Measurements from ENCODE around the gene THBS2.
"Not testable (repeated sequence)": the region's sequence is repeated elsewhere in the genome, so short reads cannot be mapped to it uniquely, and the experiment has no call there.

The THBS2 gene

DNA sequence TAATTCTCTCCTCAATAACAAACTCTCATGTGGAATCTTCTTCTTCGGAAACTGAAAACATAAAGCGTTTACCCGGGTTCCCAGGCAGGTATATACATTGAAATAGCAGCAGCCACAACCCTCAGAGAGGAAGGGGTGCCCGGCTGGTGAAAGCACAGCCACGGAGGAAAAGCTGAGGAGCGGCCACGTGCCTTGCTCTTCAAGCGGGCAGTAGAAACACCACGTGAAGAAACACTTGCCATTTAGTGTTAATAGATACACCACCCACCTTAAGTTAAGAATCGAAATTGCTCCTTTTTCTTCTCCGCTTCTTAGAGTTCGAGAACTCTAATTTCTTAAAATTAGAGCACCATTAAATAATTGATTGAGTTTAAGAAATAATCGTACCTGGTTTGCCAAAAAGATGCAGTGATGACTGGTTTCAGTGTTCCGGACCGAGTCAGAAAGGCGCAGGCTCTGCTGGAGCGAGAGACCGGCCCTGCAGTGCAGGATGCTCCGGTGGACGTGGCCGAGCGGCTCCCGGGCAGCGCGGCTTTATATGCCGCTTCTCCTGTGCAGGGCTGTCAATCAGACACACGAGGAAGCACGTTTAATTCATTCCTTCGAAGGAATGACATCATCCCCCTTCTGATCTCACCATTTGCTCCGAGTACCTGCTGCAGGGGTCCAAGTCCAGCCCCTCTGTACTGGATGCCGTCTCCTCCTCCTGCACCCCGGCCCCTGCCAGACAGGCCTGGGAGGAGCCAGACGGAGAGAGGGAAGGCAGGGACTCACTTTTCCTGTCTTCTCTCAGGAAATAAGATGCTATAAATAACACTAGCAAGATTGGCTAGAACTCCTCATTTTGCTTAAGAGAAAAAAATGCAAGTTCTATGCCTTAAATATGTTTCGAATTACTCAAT is at the start of gene THBS2:
TSS of gene THBS2 (minus strand) at position 510 of the 902 bp plus-strand sequence. CDS start 3,062 bp downstream, outside the sequence.
- DNase-seq = no peak

DNA sequence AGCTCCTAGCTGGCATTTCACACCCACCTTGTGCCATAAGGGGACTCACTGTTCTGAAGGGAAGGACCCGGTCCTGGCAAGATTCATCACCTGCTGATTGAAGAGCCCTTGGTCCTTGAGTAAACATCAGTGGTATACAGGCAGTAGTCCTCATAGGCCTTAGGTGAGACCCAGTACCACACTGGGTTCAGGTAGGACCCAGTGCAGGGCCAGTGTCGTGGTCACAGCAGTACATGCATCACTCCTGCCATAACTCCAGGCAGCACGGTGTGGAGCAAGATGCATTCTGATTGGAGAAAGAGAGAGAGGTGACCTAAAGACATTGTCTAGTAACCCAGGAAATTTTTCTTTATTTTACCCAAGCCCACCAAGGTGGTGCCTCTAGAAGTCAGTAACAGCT is 49.1 kb upstream of the THBS2 start:
- DNase-seq = no peak

DNA sequence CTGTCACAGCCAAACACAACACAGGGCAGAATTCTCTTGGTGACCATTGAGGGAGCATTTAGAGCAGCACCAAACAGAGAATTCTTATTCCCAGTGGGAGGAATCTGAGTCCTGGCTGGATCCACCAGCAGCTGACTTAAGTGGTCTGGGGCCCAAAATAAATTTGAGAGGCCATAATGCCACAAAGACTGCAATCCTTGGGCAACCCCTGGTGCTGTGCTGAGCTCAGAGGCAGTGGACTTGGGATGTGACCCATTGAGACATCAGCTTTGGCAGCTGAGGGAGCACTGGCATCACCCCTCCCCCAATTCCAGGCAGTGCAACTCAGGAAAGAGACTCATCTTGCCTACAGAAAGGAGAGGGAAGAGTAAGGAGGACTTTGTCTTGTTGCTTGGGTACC is 48.6 kb upstream of the THBS2 start:
- DNase-seq = no peak

DNA sequence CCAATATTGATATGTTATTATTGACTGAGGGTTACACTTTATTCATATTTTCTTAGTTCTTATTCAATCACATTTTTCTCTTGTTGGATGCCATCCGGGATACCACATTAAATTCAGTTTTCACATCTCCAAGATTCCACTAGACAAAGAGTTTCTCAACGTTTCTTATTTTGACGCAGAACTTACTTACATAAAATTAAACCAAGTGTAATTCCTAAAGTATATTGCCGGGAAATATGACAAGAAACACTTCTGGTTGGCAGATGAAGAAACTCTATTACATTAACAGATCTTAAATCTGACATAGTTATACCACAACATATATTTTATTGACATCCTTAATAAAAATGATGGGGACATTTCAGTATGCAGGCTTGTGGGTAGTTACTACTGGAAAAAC is 47.3 kb upstream of the THBS2 start:
- DNase-seq = no peak

DNA sequence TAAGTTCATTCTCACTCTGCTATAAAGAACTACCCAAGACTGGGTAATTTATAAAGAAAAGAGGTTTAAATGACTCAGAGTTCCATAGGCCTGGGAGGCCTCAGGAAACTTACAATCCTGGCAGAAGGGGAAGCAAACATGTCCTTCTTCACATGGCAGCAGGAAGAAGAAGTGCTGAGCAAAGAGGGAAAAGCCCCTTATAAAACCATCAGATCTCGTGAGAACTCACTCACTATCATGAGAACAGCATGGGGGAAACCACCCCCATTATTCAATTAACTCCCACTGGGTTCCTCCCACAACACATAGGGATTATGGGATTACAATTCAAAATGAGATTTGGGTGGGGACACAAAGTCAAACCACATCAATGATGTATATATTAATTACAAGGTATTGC is 45.0 kb upstream of the THBS2 start:
- not testable (repeated sequence) for DNase-seq

DNA sequence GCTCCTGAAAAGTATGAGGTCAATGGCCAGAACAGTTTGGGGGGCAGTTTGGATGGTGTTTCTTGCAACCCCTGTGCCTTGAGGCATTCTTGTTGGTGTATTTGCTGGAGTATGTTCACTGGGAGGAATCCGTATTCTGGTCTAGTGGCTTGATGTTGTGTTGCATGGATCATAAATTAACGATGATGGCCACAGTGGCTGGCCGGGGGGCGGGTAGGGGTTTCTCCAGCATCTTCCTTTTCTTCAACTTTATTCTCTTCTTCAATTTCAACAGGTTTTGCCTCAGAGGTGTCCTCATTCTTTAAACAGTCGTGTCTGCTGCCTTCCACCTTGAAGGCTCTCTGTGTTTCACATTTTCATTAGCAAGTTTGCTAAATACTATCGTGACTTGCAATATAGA is 43.0 kb upstream of the THBS2 start:
- DNase-seq = no peak

DNA sequence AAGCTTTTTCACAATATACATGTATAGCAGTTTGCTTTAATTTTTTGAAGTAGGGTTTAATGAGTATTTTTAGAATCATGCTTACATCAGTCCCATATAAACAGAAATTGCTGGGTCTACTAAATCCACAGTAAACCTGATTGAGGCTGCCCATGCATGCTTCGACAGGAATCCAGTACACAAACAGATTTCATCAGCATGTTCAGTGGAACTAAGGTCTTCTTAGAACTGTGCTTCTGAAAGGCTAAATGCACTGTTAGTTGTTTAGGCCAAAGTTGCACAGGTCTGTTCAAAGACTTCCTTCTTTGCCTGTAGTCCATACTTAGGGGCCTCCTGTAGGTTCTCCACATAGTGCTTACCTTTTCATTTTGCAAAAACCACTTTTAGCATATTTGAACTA is 42.5 kb upstream of the THBS2 start:
- no peak for DNase-seq

DNA sequence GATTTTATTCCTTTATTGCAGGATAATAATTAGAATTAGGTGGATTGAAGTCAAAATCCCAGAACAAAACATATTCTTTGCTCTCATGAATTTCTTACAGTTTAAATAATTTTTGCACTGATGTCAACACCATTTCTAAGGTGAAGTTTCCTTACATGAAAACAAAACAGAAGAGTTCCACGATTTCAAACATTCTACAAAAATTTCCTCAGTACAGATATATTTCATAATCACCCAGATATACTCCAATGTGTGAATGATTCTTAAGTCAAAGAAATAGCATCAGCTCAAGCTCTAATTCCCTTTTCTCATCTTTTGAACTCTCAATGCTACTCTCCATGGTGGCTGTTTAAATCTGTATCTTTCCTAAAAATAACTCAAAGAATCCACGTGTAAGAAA is 39.5 kb upstream of the THBS2 start:
- DNase-seq = no peak

DNA sequence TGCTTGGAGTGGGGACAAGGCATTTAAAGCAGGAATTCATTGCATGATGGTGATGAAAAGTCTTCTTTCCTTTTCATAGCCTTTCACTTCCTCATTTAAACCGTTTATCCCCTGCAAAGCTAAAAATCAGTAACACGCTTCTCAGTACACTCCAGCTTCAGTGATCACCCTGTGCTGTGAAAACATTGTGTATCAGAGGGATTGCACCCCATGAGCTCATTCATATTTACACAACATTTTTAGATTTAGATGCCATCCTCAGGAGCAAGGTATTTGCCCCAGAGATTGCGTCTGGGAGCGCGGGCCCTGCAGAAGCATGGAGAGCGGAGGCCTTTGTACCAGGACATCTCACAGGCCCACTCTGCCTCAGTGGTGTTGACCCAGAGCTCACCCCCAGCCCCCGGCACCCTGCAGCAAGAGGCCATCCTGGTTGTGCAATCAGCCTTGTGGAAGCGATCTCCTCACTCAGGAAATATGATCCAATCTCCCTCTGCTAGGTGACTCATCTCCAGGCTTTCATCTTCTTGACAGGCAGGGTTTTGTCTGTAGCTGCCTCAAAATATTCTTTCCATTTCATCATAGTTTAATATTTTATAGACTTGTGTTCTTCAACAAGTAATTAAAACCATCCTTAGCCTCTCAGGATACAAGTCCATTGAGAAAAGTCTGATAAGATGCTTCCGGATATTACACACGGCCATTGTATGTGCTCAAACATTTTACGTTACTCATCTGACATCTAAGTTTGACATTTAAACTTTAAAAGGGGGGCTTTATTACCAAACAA is 38.9 kb upstream of the THBS2 start:
- no peak for DNase-seq

DNA sequence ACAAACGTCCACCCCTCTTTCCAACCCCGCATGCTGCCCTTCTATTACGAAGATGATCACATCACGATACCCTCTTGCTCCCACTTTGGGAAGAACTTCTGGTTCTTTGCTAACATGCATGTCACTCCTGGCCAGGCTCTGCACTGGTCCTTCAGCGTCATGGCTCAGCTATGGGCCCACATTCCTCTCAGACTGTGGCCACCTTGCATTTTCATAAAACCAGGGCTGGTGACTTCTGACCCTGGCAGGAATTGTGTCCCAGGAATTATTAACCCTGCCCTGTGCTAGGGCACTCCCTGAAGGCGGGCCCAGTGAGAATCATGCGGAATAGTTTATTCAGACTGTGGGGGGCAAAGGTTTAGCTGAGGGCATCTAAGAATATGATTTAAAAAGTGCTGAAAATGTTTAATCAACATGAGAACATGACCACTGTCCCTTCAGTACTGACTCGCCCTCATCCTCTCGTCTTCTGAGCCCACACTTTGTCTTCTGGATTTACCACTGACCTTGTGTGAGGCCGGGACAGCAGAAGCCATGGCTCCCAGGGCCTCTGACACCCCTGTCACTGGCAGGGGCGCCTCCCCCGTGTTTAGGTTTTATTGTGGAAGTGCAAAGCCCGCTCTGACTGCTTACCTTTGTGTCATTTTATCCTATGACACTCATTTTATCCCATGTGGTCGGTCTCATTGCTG is 38.1 kb upstream of the THBS2 start:
- no peak for DNase-seq

DNA sequence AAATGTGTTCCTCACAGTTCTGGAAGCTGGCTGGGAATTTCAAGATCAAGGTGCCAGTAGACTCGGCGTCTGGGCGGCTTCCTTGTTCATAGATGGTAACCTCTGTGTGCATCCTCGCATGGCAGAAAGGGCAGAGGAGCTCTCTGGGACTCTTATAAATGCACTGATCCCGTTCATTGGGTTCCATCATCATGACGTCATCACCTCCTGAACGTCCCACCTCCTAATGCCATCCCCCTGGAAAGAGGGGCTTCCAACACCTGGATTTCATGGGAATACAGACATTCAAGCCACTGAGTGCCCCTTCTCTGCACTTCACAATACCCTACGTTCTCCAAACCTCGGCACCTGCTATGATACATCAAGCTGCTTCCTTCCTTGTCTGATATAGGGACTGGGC is 37.5 kb upstream of the THBS2 start:
- DNase-seq = no peak

DNA sequence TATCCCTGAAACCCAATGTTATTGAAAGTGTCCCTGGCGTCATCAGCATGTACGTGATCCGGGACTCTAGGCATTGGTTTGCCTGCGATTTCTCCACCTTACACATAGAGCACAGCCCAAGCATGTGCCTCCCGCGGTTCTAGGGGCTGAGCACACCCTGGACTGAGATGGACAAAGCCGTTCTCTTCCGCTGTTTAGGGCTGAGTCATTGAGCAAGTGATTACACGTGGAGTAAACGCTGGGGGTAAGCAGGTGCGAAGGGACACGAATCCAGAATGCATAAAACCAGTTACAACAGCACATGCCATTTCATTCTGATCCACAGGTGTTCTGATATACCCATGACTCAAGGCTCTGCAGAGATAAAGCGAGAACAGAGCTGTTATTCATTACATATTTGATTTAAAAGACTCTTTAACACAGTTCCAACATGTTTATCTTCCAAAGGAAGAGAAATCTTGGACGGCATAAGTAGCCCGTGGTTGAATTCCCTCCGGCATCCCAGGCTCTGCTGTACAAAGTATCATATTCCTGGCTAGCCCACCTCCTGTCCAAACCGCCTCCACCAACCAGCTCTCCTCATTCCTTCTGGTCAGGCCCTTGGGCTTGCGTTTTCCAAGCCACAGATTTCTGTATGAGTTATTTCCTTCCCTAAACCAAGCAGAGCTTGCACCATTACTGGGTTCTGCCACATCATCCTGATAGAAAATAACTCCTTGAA is 36.1 kb upstream of the THBS2 start:
- no peak for DNase-seq

DNA sequence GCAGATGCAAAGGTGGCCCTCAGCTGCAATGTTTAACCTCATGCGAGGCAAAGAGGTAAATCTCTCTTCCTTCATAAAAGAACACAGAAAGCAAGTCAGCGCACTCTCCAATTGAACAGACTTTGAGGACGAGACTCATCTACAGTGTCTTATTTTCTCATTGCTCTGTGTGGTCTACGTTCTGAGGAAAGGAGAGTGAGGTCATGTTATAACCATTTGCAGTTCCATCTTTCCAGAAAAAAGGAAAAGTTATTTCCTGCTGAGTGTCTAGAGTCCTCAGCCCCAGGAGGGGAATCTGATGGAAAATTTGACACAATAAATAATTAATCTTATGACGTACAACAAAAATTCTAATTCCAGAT is 35.6 kb upstream of the THBS2 start:
- DNase-seq = no peak

DNA sequence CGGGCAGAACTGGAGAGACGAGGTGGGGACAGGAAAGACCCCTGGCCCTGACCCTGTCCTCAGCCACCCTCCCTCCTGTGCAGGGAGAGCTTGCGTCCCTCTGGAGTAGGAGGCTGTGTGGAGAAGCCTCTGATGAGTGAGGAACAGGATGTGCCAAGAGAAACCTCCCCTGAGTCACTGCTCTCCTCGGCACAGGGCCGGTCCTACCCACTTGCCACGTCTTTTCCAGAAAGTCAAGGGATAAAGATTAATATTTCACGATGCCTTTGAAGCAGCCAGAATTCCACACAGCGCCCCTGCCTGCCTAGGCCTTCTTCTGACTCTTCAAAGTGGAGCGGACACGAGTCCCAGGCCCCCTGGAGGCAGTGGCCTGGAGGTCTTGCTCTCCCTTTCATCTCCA is 34.9 kb upstream of the THBS2 start:
- no peak for DNase-seq

DNA sequence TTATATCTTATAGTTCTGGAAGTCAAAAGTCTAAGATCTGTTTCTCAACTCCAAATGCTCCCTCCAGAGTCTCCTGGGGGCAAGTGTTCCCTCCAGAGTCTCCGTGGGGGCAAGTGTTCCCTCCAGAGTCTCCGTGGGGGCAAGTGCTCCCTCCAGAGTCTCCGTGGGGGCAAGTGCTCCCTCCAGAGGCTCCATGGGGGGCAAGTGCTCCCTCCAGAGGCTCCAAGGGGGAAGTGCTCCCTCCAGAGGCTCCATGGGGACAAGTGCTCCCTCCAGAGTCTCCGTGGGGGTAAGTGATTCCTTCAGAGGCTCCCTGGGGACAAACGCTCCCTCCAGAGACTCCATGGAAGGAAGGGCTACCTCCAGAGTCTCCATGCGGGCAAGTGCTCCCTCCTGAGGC is 34.0 kb upstream of the THBS2 start:
- no peak for DNase-seq

DNA sequence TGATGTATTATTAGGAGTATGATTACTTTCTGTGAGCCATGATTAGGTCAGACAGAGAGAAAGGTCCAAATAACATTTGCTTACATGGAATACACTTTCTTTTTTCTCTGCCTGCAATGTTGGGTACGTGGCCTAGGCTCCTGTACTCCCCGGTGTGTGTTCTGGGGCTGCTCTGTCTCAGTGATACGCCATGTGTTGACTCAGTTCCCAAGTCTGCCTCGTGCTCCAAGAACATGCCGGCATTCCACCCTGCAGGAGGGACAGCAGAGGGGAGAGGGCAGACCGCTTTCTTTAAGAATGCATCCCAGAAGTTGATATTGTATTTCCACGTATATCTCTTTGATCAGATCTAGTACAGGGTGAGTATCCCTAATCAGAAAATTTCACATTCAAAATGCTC is 33.3 kb upstream of the THBS2 start:
- DNase-seq = no peak

DNA sequence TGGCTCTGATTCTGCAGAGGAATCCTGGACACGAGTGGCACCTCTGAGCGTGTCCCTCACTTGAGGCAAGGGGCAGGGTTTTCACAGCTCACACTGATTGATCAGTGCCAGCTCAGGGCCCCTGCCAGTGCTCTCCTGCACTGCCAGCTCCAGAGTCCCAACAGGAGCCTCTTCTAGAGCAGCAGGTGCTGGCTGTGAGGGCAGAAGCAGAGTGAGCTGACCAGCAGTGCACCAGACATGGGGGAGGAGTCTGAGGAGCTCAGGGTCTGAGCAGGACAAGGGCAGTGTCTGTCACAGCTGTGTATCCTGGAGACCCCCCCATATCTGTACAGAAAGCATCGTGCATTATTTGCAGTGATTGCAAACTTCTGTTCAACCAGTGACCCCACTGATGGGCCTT is 31.5 kb upstream of the THBS2 start:
- DNase-seq = no peak

DNA sequence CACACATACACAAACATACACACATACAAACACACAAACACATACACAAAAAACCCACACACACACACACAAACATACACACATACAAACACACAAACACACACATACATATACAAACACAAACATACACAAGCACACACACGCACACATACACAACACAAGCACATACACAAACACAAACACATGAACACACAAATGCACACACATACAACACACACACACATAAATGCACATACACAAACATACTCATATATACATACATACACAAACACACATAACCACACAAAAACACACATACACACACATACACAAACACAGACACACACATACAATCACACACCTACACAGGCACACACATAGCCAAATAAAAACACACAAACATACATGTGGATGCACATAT is 30.3 kb upstream of the THBS2 start:
- no peak for DNase-seq

DNA sequence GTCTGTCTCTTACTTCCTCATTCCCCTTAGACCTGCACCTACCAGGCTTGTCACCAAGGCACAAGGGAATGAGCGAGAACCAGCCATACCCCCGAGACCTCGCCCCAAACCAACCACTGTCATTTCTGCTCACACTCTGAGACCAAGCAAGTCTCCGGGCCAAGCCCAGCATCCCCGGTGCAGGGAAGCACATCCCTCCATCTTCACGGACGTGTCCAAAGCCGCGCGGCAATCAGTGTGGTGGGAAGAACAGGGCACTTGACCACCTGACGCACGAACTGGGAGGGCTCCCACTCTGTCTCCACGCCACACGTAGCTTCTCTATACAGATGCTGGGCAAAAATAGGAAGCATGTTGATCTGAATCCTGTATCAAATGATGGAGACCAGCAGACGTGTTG is 28.4 kb upstream of the THBS2 start:
- DNase-seq = no peak

DNA sequence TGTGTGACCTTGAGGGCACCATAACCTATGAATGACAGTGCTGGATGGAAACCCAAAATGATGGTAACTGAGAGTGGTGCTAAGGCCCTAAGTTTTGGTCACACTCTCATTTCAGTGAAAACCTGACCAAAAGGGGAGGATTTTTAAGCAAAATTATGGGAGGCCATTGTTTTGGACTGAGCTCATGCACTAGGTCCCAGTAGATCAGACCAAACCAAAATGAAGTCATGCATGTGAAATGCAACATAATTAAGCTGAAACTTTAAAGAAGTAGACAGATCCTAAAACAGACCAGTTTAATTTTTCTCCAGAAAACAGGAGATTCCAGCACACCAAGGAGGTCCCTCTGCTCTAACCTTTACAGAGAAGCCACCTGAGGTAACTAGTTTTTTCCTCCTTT is 24.0 kb upstream of the THBS2 start:
- DNase-seq = no peak

DNA sequence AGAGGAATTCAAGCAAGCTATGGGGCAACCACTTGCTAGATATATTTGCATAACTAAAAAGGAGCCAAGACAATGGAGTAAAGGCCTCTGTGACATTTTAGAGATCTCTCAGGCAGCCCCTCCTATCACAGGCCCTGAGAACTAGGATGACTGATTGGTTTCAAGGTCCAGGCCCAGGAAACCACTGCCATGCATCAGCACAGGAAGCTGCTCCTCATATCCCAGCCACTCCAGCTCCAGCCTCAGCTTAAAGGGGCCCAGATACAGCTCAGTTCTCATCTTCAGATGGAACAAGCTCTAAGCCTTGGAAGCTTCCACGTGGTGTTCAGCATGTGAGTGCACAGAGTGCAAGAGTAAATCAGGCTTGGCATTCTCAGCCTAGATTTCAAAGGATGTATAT is 21.1 kb upstream of the THBS2 start:
- no peak for DNase-seq

DNA sequence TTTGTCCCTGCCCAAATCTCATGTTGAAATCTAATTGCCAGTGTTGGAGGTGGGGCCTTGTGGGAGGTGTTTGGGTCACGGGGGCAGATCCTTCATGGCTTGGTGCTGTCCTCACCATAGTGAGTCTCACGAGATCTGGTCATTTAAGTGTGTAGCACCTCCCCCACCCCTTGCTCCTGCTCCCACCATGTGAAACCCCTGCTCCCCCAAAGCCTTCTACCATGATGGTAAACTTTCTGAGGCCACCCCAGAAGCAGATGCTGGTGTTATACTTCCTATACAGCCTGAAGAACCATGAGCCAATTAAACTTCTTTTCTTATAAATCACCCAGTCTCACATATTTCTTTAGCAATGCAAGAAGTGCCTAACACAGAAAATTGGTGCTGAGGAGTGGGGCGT is 19.9 kb upstream of the THBS2 start:
- DNase-seq = no peak

DNA sequence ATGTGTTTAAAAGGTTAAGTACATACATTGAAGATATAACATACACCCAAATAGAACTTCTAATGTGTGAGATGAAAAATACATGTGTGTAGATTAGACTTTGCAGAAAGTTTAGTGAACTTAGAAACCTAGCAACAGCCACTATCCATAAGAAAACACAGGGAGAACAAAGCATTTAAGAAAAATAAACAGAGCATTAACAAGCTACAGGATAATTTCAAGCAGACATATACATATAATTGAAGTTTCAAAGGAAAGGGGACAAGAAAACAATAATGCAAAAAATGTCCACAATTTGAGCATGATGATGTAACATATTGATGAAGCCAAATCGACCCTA is 18.2 kb upstream of the THBS2 start:
- DNase-seq = no peak
